HG03039 (cell line): ENCODE results near the gene CAV1.
A peak's percentile ranks its signal among the peaks of the same experiment; 100 is the strongest.

ENCODE experiments used
- ATAC-seq: cut with Tn5 transposase; IDR thresholded peaks from one replicate; pipeline ENCODE4 v1.9.1; 2021; ENCODE audit warnings: mild to moderate bottlenecking, moderate library complexity; ENCODE audit not compliant: unreplicated experiment

CAV1 gene

GRCh38 chr7:116528008-116528789 is 3.4 kb downstream of the CAV1 start:
- no peak for ATAC-seq

GRCh38 chr7:116529250-116529649 is 4.4 kb downstream of the CAV1 start:
- ATAC-seq: no peak

- ATAC-seq: no peak
Measured at GRCh38 chr7:116530107-116530820, 5.4 kb downstream of the CAV1 start.

GRCh38 chr7:116532102-116532688 is 7.4 kb downstream of the CAV1 start:
- ATAC-seq: no peak

- no peak for ATAC-seq
Measured at GRCh38 chr7:116534790-116535189, 10.0 kb downstream of the CAV1 start.

- ATAC-seq: no peak
Measured at GRCh38 chr7:116535416-116535815, 10.6 kb downstream of the CAV1 start.

- no peak for ATAC-seq
Measured at GRCh38 chr7:116538138-116538537, 13.3 kb downstream of the CAV1 start.

GRCh38 chr7:116539879-116540278 is 15.0 kb downstream of the CAV1 start:
- ATAC-seq: no peak

GRCh38 chr7:116540743-116541142 is 15.9 kb downstream of the CAV1 start:
- no peak for ATAC-seq

- ATAC-seq: no peak
Measured at GRCh38 chr7:116541951-116542350, 17.1 kb downstream of the CAV1 start.

GRCh38 chr7:116542618-116543017 is 17.8 kb downstream of the CAV1 start:
- ATAC-seq: no peak

- ATAC-seq: no peak
Measured at GRCh38 chr7:116543664-116544063, 18.8 kb downstream of the CAV1 start.

- ATAC-seq: no peak
Measured at GRCh38 chr7:116544487-116544886, 19.7 kb downstream of the CAV1 start.

GRCh38 chr7:116545411-116545993 is 20.7 kb downstream of the CAV1 start:
- ATAC-seq: no peak

- no peak for ATAC-seq
Measured at GRCh38 chr7:116546054-116546453, 21.2 kb downstream of the CAV1 start.

GRCh38 chr7:116546916-116547315 is 22.1 kb downstream of the CAV1 start:
- ATAC-seq: no peak

- no peak for ATAC-seq
Measured at GRCh38 chr7:116547347-116547746, 22.5 kb downstream of the CAV1 start.

- ATAC-seq: peak; percentile 91
Measured at GRCh38 chr7:116548506-116548905, 23.7 kb downstream of the CAV1 start.

GRCh38 chr7:116549370-116549769 is 24.5 kb downstream of the CAV1 start:
- no peak for ATAC-seq

GRCh38 chr7:116551692-116552091 is 26.9 kb downstream of the CAV1 start:
- ATAC-seq: no peak

GRCh38 chr7:116552602-116553001 is 27.8 kb downstream of the CAV1 start:
- no peak for ATAC-seq
